Activated naive CD8-positive, alpha-beta T cell treated with anti-CD3 and anti-CD28 coated beads, Interleukin-2, amount 50 U/mL, for 24 hours (primary cell): ENCODE data around the gene MLST8.

Source experiments
- ATAC-seq: fragments of 150-1000 bp; cut with Tn5 transposase; one replicate; pipeline ENCODE4 v1.10.0; 2021
- DNase-seq: peaks from one replicate; pipeline ENCODE4 v3.0.0; 2021
- H3K27ac Mint-ChIP-seq: one replicate; pipeline ENCODE4 v1.8.0; 2021; ENCODE audit warnings: mild to moderate bottlenecking, mixed read lengths
- H3K27me3 Mint-ChIP-seq: one replicate; pipeline ENCODE4 v1.8.0; 2021; ENCODE audit warnings: mixed read lengths
- H3K36me3 Mint-ChIP-seq: one replicate; pipeline ENCODE4 v1.8.0; 2021; ENCODE audit warnings: low read depth, mixed read lengths
- H3K4me1 Mint-ChIP-seq: one replicate; pipeline ENCODE4 v1.8.0; 2021; ENCODE audit warnings: mixed read lengths
- H3K4me3 Mint-ChIP-seq: one replicate; pipeline ENCODE4 v1.8.0; 2021; ENCODE audit warnings: mild to moderate bottlenecking, moderate library complexity, mixed read lengths
- H3K9me3 Mint-ChIP-seq: one replicate; pipeline ENCODE4 v1.8.0; 2021; ENCODE audit warnings: mixed read lengths

Gene MLST8

DNA sequence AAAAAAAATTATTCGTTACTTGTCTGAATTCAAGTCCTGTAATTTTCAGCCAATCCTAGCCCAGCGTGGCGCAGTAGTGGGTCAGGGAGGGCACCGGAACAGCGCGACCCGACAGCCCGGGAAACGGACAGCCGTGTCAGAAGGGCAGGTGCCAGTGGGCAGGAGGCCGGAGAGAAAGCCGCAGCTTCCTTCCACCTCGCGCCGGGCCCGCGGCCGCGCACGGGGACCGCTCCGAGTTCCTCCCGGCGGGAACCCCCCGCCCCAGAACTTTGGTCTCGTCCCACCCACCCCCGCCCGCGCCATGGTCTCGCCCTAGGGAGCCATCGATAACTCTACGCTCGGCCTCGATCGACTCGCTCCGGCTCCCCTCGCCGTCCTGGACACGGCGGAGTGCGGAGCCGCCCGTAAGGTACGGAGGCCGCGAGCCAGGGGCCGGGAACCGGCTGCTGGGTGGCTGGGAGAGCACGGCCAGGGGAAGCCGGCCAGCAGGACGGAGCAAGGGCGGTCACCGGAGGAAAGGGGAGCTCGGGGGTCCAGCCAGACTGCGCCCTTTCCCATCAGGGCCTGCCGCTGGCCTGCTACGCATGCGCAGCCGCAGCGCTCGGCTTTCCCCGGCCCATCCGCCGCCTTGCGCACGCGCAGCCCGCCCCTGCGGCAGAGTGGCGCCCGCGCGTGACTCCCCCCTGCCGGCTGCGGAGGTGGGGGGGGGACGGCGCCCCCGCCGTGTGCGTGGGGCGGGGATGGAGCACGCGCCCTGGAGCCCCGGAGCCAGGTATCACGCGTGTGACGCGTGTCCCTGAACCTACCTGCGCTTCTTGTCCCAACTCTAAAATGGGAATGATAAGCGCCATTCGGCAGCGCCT, at the start of gene MLST8:
Gene MLST8 (plus strand): TSS at position 351 of the 863 bp plus-strand sequence. CDS start 632 bp downstream, outside the sequence.
- Mint-ChIP-seq H3K36me3 (peaks cover 18% of the 10 kb centered on the region), H3K27ac (peak within 1 kb of the TSS; percentile 88), H3K4me1 (peaks cover 25% of the 10 kb centered on the region), H3K4me3 (peak within 1 kb of the TSS; percentile 87), H3K9me3 (no peaks in the 10 kb centered on the region), H3K27me3 (peaks cover under 1% of the 10 kb centered on the region)
- peak; percentile 75 for ATAC-seq
- DNase-seq = peak; percentile 90

DNA sequence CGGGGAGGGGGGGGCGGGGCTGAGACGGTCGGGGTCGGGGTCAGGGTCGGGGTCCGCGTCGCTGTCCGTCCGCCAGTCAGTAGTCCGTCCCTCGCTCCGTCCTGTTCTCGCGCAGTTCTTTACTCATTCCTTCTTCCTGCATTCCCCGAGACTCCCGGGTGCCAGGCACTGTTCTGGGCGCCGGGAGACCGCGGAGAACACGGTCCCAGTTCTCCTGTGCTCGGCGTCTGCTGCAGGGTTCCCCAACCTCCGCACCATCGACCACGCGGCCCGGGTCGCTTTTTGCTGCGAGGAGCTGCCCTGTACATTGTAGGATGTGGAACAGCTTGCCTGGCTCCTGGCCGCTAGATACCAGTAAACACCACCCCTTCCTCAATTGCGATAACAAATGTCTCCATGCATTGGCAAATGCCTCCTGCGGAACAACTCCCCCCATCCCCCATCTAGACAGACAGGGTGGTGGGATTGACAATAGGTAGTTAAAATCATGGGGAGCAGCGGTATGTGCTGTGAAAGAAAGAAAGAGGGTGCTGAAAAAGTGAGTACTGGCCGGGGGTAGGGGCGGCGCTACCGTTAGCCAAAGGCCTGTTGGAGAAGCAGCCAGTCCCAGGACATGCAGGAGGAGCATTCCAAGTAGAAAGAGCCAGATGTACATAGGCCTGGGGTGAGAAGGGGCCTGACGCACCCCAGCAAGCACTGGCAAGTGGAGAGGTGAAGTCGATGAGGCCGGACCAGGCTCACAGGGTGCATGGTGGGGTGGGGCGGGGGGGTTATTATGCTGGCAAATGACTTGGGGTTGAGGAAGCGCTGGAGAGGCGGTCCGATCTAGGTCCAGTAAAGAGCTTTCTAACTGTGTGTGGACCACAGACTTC, 49.0 kb upstream of the MLST8 start:
- H3K4me1 Mint-ChIP-seq = peaks cover 40% of the 10 kb centered on the region
- peaks cover 3% of the 10 kb centered on the region for H3K27me3 Mint-ChIP-seq
- peaks cover 42% of the 10 kb centered on the region for H3K36me3 Mint-ChIP-seq
- no peak for ATAC-seq
- no peaks in the 10 kb centered on the region for H3K9me3 Mint-ChIP-seq
- H3K27ac Mint-ChIP-seq = peak overlapping the region; percentile 91
- H3K4me3 Mint-ChIP-seq = peak overlapping the region; percentile 93
- peak; percentile 31 for DNase-seq

- Mint-ChIP-seq H3K27ac (peak overlapping the region; percentile 91), H3K4me3 (peak overlapping the region; percentile 93), H3K27me3 (peaks cover 3% of the 10 kb centered on the region), H3K4me1 (peaks cover 36% of the 10 kb centered on the region), H3K36me3 (peaks cover 35% of the 10 kb centered on the region), H3K9me3 (no peaks in the 10 kb centered on the region)
- ATAC-seq (no peak), DNase-seq (no peak)
Observed at GRCh38 chr16:2156849-2157224, 48.4 kb upstream of the MLST8 start.

- peaks cover 33% of the 10 kb centered on the region for H3K4me1 Mint-ChIP-seq
Observed at GRCh38 chr16:2157480-2158261, 47.6 kb upstream of the MLST8 start.

GRCh38 chr16:2158262-2158638, 47.0 kb upstream of the MLST8 start:
- Mint-ChIP-seq H3K27ac (no peak overlapping the region), H3K4me3 (no peak overlapping the region), H3K27me3 (peaks cover 3% of the 10 kb centered on the region), H3K4me1 (peaks cover 35% of the 10 kb centered on the region), H3K36me3 (peaks cover 21% of the 10 kb centered on the region), H3K9me3 (no peaks in the 10 kb centered on the region)
- DNase-seq = no peak
- ATAC-seq = no peak

More at GRCh38 chr16:2157480-2158261, 47.6 kb upstream of the MLST8 start:
- ATAC-seq (no peak), DNase-seq (no peak)
- H3K27ac Mint-ChIP-seq = peak overlapping the region; percentile 91
- H3K4me3 Mint-ChIP-seq = peak overlapping the region; percentile 93
- peaks cover 27% of the 10 kb centered on the region for H3K36me3 Mint-ChIP-seq
- H3K27me3 Mint-ChIP-seq = peaks cover 3% of the 10 kb centered on the region
- no peaks in the 10 kb centered on the region for H3K9me3 Mint-ChIP-seq

DNA sequence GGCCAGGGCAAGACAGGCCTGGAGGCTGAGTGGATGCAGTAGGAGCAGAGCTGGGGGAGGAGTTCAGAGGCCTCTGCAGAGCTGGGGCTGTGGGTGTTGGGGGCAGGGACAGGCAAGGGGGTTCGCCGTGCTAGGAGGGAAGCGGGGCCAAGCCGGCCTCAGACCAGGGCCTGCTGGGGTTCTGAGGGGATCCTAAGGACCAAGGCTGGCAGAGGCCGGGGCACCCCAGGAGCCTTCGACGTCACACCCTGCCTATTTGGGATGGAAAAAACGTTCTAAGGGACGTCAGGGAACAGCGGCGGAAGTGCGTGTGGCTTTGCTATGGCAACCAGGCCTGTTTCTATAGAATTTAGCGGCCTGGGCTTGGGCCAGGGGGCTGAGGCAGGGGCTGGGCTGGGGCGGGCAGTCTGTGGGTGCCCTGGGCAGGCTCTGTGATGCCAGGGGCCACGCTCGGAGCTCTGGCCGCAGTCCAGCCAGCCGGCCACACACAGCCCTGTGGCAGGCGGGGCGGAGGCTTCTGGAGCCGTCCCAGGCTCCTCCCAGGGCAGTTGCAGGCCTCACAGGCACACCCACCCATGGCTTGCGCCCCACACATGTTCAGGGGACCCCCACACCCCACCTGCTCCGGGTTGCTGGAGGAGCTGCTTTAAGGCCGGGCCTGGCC, 45.9 kb upstream of the MLST8 start:
- H3K4me3 Mint-ChIP-seq = no peak overlapping the region
- H3K27ac Mint-ChIP-seq = no peak overlapping the region
- H3K9me3 Mint-ChIP-seq = no peaks in the 10 kb centered on the region
- DNase-seq (no peak), ATAC-seq (no peak)
- H3K27me3 Mint-ChIP-seq = peaks cover 3% of the 10 kb centered on the region
- H3K4me1 Mint-ChIP-seq = peaks cover 35% of the 10 kb centered on the region
- peaks cover 11% of the 10 kb centered on the region for H3K36me3 Mint-ChIP-seq

DNA sequence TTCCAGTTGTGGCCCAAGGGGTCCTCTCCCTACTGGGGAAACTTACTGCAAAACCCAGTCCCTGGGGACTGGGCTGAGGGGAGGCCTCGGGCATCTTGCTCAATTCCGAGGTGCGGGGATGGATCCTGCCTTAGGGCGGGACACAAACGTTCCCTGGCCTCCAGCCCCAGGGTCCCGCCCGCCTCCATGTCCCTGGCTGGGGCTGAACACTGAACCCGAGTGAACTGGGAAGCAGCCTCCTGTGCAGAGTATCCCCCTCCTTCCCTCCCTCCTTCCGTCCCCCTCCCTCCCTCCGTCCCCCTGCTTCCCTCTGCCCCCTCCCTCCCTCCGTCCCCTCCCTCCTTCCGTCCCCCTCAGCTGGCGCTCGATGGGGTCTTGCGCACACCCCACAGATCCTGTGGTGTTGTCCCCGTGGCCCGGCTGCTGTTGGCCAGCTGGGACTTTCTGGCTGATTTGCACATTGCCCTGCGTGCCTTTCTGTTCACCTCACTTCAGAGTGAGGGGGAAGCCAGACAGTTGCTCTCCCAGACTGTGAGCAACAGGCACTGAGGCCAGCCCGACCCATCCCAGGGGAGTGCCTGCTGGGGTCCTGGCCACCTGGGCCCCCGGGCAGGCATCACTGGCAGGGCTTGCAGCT, 44.2 kb upstream of the MLST8 start:
- peaks cover 4% of the 10 kb centered on the region for H3K36me3 Mint-ChIP-seq
- no peaks in the 10 kb centered on the region for H3K27me3 Mint-ChIP-seq
- H3K4me3 Mint-ChIP-seq = no peak overlapping the region
- no peak overlapping the region for H3K27ac Mint-ChIP-seq
- DNase-seq = no peak
- H3K4me1 Mint-ChIP-seq = peaks cover 25% of the 10 kb centered on the region
- no peaks in the 10 kb centered on the region for H3K9me3 Mint-ChIP-seq
- no peak for ATAC-seq

GRCh38 chr16:2161911-2162310, 43.3 kb upstream of the MLST8 start:
- Mint-ChIP-seq H3K4me3 (no peak overlapping the region), H3K4me1 (peaks cover 19% of the 10 kb centered on the region), H3K36me3 (peaks cover 6% of the 10 kb centered on the region), H3K9me3 (no peaks in the 10 kb centered on the region), H3K27me3 (no peaks in the 10 kb centered on the region), H3K27ac (no peak overlapping the region)
- no peak for ATAC-seq
- DNase-seq = no peak

- H3K4me3 Mint-ChIP-seq = no peak overlapping the region
- ATAC-seq (no peak), DNase-seq (no peak)
- peaks cover 12% of the 10 kb centered on the region for H3K4me1 Mint-ChIP-seq
- no peaks in the 10 kb centered on the region for H3K9me3 Mint-ChIP-seq
- H3K27ac Mint-ChIP-seq = no peak overlapping the region
- no peaks in the 10 kb centered on the region for H3K27me3 Mint-ChIP-seq
- peaks cover 6% of the 10 kb centered on the region for H3K36me3 Mint-ChIP-seq
Observed at GRCh38 chr16:2162676-2163118, 42.6 kb upstream of the MLST8 start.

DNA sequence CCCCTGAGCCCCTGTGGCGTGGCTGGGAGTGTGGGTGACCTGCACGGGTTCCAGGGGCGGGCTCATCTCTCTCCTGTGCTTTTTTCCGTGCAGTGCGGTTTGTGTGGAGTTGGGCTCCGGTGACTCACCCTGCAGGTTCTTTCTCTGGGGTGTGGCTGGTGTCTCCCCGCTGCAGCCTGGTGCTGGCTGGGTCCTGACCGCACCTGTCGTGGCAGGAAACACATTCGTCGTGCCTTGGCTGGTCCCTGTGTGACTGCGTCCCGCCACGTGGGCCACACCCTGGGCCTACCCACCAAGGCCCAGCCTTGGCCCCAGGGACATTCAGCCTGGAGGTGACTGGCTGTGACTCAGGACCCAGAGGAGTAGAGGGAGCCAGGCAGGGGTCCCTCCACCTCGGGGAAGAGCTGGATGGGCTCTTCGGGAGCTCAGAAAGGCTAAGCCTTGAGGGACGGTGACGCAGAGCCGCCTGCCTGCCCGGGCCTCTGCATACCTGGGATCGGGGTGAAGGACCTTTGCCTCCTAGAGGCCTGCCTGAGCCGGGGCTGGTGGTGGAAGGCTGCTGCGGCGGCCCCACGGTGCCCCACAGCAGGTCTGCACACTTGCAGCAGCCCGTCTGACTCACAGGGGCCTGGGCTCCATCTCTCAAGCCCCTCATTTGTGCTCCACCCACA, 41.9 kb upstream of the MLST8 start:
- no peak for DNase-seq
- H3K9me3 Mint-ChIP-seq = no peaks in the 10 kb centered on the region
- peaks cover 8% of the 10 kb centered on the region for H3K36me3 Mint-ChIP-seq
- H3K4me1 Mint-ChIP-seq = peaks cover 8% of the 10 kb centered on the region
- H3K4me3 Mint-ChIP-seq = no peak overlapping the region
- no peaks in the 10 kb centered on the region for H3K27me3 Mint-ChIP-seq
- H3K27ac Mint-ChIP-seq = peak overlapping the region; percentile 59
- ATAC-seq = peak; percentile 23

GRCh38 chr16:2165861-2166260, 39.4 kb upstream of the MLST8 start:
- H3K27me3 Mint-ChIP-seq = no peaks in the 10 kb centered on the region
- ATAC-seq (no peak), DNase-seq (no peak)
- peaks cover 3% of the 10 kb centered on the region for H3K4me1 Mint-ChIP-seq
- H3K36me3 Mint-ChIP-seq = peaks cover 9% of the 10 kb centered on the region
- no peak overlapping the region for H3K27ac Mint-ChIP-seq
- no peaks in the 10 kb centered on the region for H3K9me3 Mint-ChIP-seq
- no peak overlapping the region for H3K4me3 Mint-ChIP-seq

DNA sequence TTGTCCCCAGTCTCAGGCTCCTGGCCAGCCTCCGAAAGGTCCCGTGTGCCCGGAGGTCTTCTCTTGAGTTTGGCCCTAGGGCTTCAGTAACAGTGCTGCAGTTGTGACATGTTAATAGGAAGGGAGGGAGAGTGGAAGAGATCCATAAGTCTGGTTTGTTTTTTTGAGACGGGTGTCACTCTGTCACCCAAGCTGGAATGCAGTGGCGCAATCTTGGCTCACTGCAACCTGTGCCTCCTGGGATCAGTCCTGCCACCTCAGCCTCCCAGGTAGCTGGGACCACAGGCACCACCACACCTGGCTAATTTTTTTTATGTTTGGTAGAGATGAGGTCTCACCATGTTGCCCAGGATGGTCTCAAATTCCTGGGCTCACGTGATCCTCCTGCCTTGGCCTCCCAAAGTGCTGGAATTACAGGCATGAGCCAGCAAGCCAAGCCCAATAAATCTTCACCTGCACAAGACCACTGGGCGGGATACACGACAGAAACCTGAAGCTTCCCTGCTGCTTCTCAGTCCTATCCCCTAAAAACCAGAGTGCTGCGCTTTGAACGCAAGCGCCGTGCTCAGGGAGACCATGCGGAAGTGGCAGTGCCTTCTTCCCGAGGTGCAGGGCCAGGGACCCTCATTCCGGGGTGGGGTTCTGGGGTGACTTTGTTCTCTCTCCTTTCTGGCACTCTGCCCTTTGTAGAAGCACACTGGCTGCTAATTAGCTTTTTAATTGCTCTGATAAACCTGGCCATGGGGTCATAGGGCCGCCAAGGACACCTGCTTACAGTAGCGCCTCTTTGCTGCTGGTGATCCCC, 38.8 kb upstream of the MLST8 start:
- no peak overlapping the region for H3K27ac Mint-ChIP-seq
- H3K27me3 Mint-ChIP-seq = no peaks in the 10 kb centered on the region
- H3K9me3 Mint-ChIP-seq = no peaks in the 10 kb centered on the region
- ATAC-seq (no peak), DNase-seq (no peak)
- H3K4me3 Mint-ChIP-seq = no peak overlapping the region
- peaks cover 9% of the 10 kb centered on the region for H3K36me3 Mint-ChIP-seq
- peaks cover 3% of the 10 kb centered on the region for H3K4me1 Mint-ChIP-seq
